Measurements from ENCODE around the gene UROS.

GRCh38 chr10:125849448-125849847 lies 26.4 kb upstream of the UROS start:
- TF ChIP-seq CTCF (IDR thresholded peaks at IDR 0.05 in 8 of 11, conservative IDR thresholded peaks at IDR 0.05 in 3 of 11), result no peak
- no peak for TF ChIP-seq POLR2AphosphoS5 (IDR thresholded peaks at IDR 0.05)

All from spleen (tissue), 7 donors.